GM13977 (cell line): ENCODE data around the gene SLC15A5.

Experiments used
- DNase-seq: peaks from one replicate; pipeline ENCODE4 v3.0.0; 2012; ENCODE audit warnings: low spot score
- CTCF ChIP-seq: IDR thresholded peaks from 2 replicates; pipeline ENCODE4 v1.5.1; 2012; ENCODE audit warnings: mild to moderate bottlenecking, control low read depth; ENCODE audit not compliant: insufficient read depth; ENCODE audit errors: extremely low read depth, missing control alignments
- in situ Hi-C: fragments of 300-500 bp; cut with MboI; formaldehyde crosslinking; loops from one replicate; pipeline ENCODE4 v1.12.0; 2022; ENCODE audit warnings: low sequenced_read_pairs, low pct_unique_long_range_greater_than_20kb, mixed read lengths, inconsistent platforms; ENCODE audit not compliant: unreplicated experiment

The SLC15A5 gene

GRCh38 chr12:16148938-16149337, 128.5 kb downstream of the SLC15A5 start:
- in situ Hi-C loops = no loop called here
- no peak for TF ChIP-seq CTCF
- DNase-seq = no peak
